NCI-H1092 treated with DMSO at 0.1 percent for 48 hours (cell line): ENCODE data around the gene KNG1.
"Not testable (repeated sequence)": the region's sequence is repeated elsewhere in the genome, so short reads cannot be mapped to it uniquely, and the experiment has no call there.

ENCODE experiments used
- DNase-seq: peaks from one replicate; lab custom pipeline; 2025; lab: John Stamatoyannopoulos, UW

The KNG1 gene

GRCh38 chr3:186717039-186717457, at the start of gene KNG1:
Gene KNG1 (plus strand): TSS chr3:186717359. CDS start chr3:186717543, 184 bp downstream.
- no peak for DNase-seq

GRCh38 chr3:186668426-186668825, 48.7 kb upstream of the KNG1 start:
- no peak for DNase-seq

- no peak for DNase-seq
Measured at GRCh38 chr3:186669378-186670084, 47.6 kb upstream of the KNG1 start.

GRCh38 chr3:186670155-186670554, 47.0 kb upstream of the KNG1 start:
- DNase-seq, result no peak

- no peak for DNase-seq
Measured at GRCh38 chr3:186671051-186671450, 46.1 kb upstream of the KNG1 start.

- no peak for DNase-seq
Measured at GRCh38 chr3:186678604-186679003, 38.6 kb upstream of the KNG1 start.

GRCh38 chr3:186679151-186679550, 38.0 kb upstream of the KNG1 start:
- DNase-seq, result no peak

GRCh38 chr3:186680869-186681268, 36.3 kb upstream of the KNG1 start:
- DNase-seq, result no peak

GRCh38 chr3:186682812-186683211, 34.3 kb upstream of the KNG1 start:
- DNase-seq, result no peak

GRCh38 chr3:186683979-186684378, 33.2 kb upstream of the KNG1 start:
- DNase-seq, result no peak

GRCh38 chr3:186686475-186686874, 30.7 kb upstream of the KNG1 start:
- not testable (repeated sequence) for DNase-seq

GRCh38 chr3:186687120-186687651, 30.0 kb upstream of the KNG1 start:
- no peak for DNase-seq

GRCh38 chr3:186690304-186690703, 26.9 kb upstream of the KNG1 start:
- not testable (repeated sequence) for DNase-seq

GRCh38 chr3:186691676-186692075, 25.5 kb upstream of the KNG1 start:
- DNase-seq, result no peak

- no peak for DNase-seq
Measured at GRCh38 chr3:186693843-186694242, 23.3 kb upstream of the KNG1 start.

- DNase-seq, result no peak
Measured at GRCh38 chr3:186694288-186695032, 22.7 kb upstream of the KNG1 start.

- no peak for DNase-seq
Measured at GRCh38 chr3:186696522-186696921, 20.6 kb upstream of the KNG1 start.

GRCh38 chr3:186697510-186697909, 19.6 kb upstream of the KNG1 start:
- no peak for DNase-seq

- no peak for DNase-seq
Measured at GRCh38 chr3:186700267-186700666, 16.9 kb upstream of the KNG1 start.

GRCh38 chr3:186702451-186702850, 14.7 kb upstream of the KNG1 start:
- not testable (repeated sequence) for DNase-seq

- DNase-seq, result no peak
Measured at GRCh38 chr3:186705882-186706780, 11.0 kb upstream of the KNG1 start.
